A549 (cell line): ENCODE measurements around the gene ANKRD40CL. TPM values are rescaled to one million over a fixed set of nuclear protein-coding genes. Genes with fewer than 3 reads are reported as not detected.

Experiments
- ATAC-seq, 2 experiments: fragments of 200-7000 bp in 1 of 2; fragments of >200 bp in 1 of 2; cut with Nextera tagmentation in 1 of 2; cut with Tn5 transposase in 1 of 2; 3 replicates each; pipeline versions ENCODE4 v1.8.0 to v1.9.1; 2018 to 2020; ENCODE audit warnings: mild to moderate bottlenecking in 1 of 2, moderate library complexity in 1 of 2
- CTCF ChIA-PET: fragments of 300-600 bp; sonication (Branson Sonifier 250); formaldehyde crosslinking; extraction: SDS; loops from one replicate; lab custom pipeline; 2021; ENCODE audit warnings: antibody characterized with exemption, inconsistent platforms; lab: Yijun Ruan, JAX
- POLR2A ChIA-PET: fragments of 350-600 bp; formaldehyde crosslinking; extraction: SDS; loops from one replicate; lab custom pipeline; 2021; ENCODE audit warnings: antibody characterized with exemption, inconsistent platforms; lab: Yijun Ruan, JAX
- DNase-seq, 2 experiments: peaks; one replicate each; pipeline versions ENCODE4 v3.0.0 to v3.0.0-alpha.2; 2011 to 2016; ENCODE audit warnings: low read depth in 1 of 2, low spot score in 1 of 2
- FAIRE-seq: peaks from 2 replicates; lab custom pipeline; 2011; peaks lifted over from hg19 to GRCh38; lab: Jason Lieb, UNC
- H3K27ac ChIP-seq, 2 experiments: fragments of >200 bp; sonication (Bioruptor Twin); formaldehyde crosslinking; 3 replicates each; pipeline ENCODE4 v1.5.1; 2016 to 2017
- H3K4me1 ChIP-seq: fragments of >200 bp; sonication (Bioruptor Twin); formaldehyde crosslinking; 3 replicates; pipeline ENCODE4 v1.6.1; 2016
- H3K4me2 ChIP-seq: fragments of >200 bp; sonication (Bioruptor Twin); formaldehyde crosslinking; 3 replicates; pipeline ENCODE4 v1.6.1; 2016
- H3K4me3 ChIP-seq: fragments of >200 bp; sonication (Bioruptor Twin); formaldehyde crosslinking; 3 replicates; pipeline ENCODE4 v1.5.1; 2016
- H3K9me3 ChIP-seq: fragments of >200 bp; sonication (Bioruptor Twin); formaldehyde crosslinking; 3 replicates; pipeline ENCODE4 v1.6.1; 2016
- BCL3 ChIP-seq: fragments of >200 bp; sonication (Bioruptor Twin); formaldehyde crosslinking; IDR thresholded peaks from 3 replicates; pipeline ENCODE4 v1.6.1; 2016
- EHF ChIP-seq: fragments of 250-450 bp; sonication (Bioruptor Pico); IDR thresholded peaks from 2 replicates; pipeline ENCODE4 v1.5.0; 2020; ENCODE audit warnings: mild to moderate bottlenecking
- EHMT2 ChIP-seq: fragments of 200-600 bp; sonication (generic); IDR thresholded peaks from 2 replicates; pipeline ENCODE4 v1.6.1; 2016; ENCODE audit warnings: antibody characterized with exemption, low read depth, mild to moderate bottlenecking, moderate library complexity
- FOSL2 ChIP-seq, 2 experiments: fragments of 450-650 bp in 1 of 2; fragments of >200 bp in 1 of 2; sonication (Bioruptor Twin) in 1 of 2; formaldehyde crosslinking; IDR thresholded peaks; 2 replicates each; pipeline versions ENCODE4 v1.5.0 to v1.6.1; 2016 to 2020; ENCODE audit warnings: mild to moderate bottlenecking in 1 of 2, moderate library complexity in 1 of 2
- HES2 ChIP-seq: fragments of >200 bp; sonication (Bioruptor Twin); formaldehyde crosslinking; IDR thresholded peaks from 2 replicates; pipeline ENCODE4 v1.6.1; 2016
- HMGXB4 ChIP-seq: fragments of 250-450 bp; sonication (Bioruptor Pico); IDR thresholded peaks from 2 replicates; pipeline ENCODE4 v1.5.0; 2021; ENCODE audit warnings: mild to moderate bottlenecking, moderate library complexity, borderline replicate concordance
- HOXB13 ChIP-seq: fragments of 250-450 bp; sonication (Bioruptor Pico); IDR thresholded peaks from 2 replicates; pipeline ENCODE4 v1.5.0; 2020; ENCODE audit warnings: low read depth, mild to moderate bottlenecking, moderate library complexity
- JUN ChIP-seq, 2 experiments: fragments of >200 bp; sonication (Bioruptor Twin); formaldehyde crosslinking; IDR thresholded peaks; 2 replicates in 1 of 2; 3 replicates in 1 of 2; pipeline ENCODE4 v1.6.1; 2016 to 2017
- KDM1A ChIP-seq: fragments of 200-600 bp; sonication (generic); IDR thresholded peaks from 2 replicates; pipeline ENCODE4 v1.6.1; 2016; ENCODE audit warnings: low read depth, mild to moderate bottlenecking
- MAX ChIP-seq: IDR thresholded peaks from 2 replicates; pipeline ENCODE4 v1.6.1; 2012
- NPAS2 ChIP-seq: fragments of 250-450 bp; sonication (Bioruptor Pico); IDR thresholded peaks from 2 replicates; pipeline ENCODE4 v1.8.0; 2022; ENCODE audit warnings: mild to moderate bottlenecking, moderate library complexity, borderline replicate concordance
- POLR2AphosphoS2 ChIP-seq: conservative IDR thresholded peaks from 2 replicates; pipeline ENCODE4 v1.6.1; 2012; ENCODE audit warnings: low read length, improper control_type of control experiment, inconsistent platforms
- RARB ChIP-seq: fragments of 250-450 bp; sonication (Bioruptor Pico); IDR thresholded peaks from 2 replicates; pipeline ENCODE4 v1.8.0; 2021; ENCODE audit warnings: mild to moderate bottlenecking, moderate library complexity
- REST ChIP-seq: fragments of 200-600 bp; sonication (generic); IDR thresholded peaks from 2 replicates; pipeline ENCODE4 v1.6.1; 2016; ENCODE audit warnings: antibody characterized with exemption, mild to moderate bottlenecking, moderate library complexity
- RFX5 ChIP-seq: fragments of 450-650 bp; IDR thresholded peaks from 2 replicates; pipeline ENCODE4 v1.7.1; 2014; ENCODE audit warnings: antibody characterized with exemption, mild to moderate bottlenecking, moderate library complexity
- RNF2 ChIP-seq: fragments of 200-600 bp; sonication (generic); IDR thresholded peaks from 2 replicates; pipeline ENCODE4 v1.6.1; 2016; ENCODE audit warnings: low read depth, mild to moderate bottlenecking, antibody characterized with exemption, moderate library complexity, borderline replicate concordance
- SMC3 ChIP-seq: fragments of >200 bp; sonication (Bioruptor Twin); formaldehyde crosslinking; IDR thresholded peaks from 3 replicates; pipeline ENCODE4 v1.6.1; 2018; ENCODE audit warnings: inconsistent platforms
- SREBF2 ChIP-seq: fragments of 450-650 bp; IDR thresholded peaks from 2 replicates; pipeline ENCODE4 v1.6.1; 2014; ENCODE audit warnings: mild to moderate bottlenecking, moderate library complexity
- WGBS: methylation state at CpG from one replicate; pipeline ENCODE4 v1.1.6; 2017; ENCODE audit errors: missing lambda C conversion rate; 5-methylcytosine and 5-hydroxymethylcytosine counted together
- polyA plus RNA-seq, 4 experiments: library from polyadenylated mRNA; depleted of rRNA in 3 of 4; stranded (reverse); fragments of >200 nt; fragmentation: RNase III in 1 of 4; extraction: RNeasy Plus Mini Kit Qiagen cat#74134 plus additional on column Dnase treatment in 1 of 4; gene quantifications; 2 replicates in 3 of 4; 3 replicates in 1 of 4; pipeline ENCODE4 v1.2.3, GENCODE V29; 2011 to 2017

Gene ANKRD40CL
- polyA plus RNA-seq, 2 of the 4 experiments (the other 2 are of a cell fraction) = 0.13 to 0.18 TPM

- ChIA-PET POLR2A (no interaction called here), CTCF (interaction anchor here (0.6 to 11.3 kb wide), 9 partner anchors 13 to 440 kb away, joined by 3 to 103 read pairs (median 4); no protein-coding TSS in a partner anchor)
- DNase-seq = no peak
- WGBS = 79% methylated on average over 10 of the region's 10 CpGs
- Histone ChIP-seq H3K4me2 (no peak overlapping the region), H3K4me1 (peaks cover 36% of the 10 kb centered on the region), H3K9me3 (no peaks in the 10 kb centered on the region), H3K27ac (no peak overlapping the region), H3K4me3 (no peak overlapping the region)
- TF ChIP-seq EHMT2 = no peak
- no peak for TF ChIP-seq SREBF2
- TF ChIP-seq RNF2 = no peak
- TF ChIP-seq SMC3 = no peak
- no peak for TF ChIP-seq RFX5
- TF ChIP-seq FOSL2 (IDR thresholded peaks at IDR 0.05) = no peak
- TF ChIP-seq FOSL2 (CRISPR knock-in tag; IDR thresholded peaks at IDR 0.05) = no peak
- TF ChIP-seq HMGXB4 (CRISPR knock-in tag) = no peak
- TF ChIP-seq POLR2AphosphoS2 = no peak
- no peak for TF ChIP-seq HES2
- no peak for TF ChIP-seq BCL3
- TF ChIP-seq HOXB13 (CRISPR knock-in tag) = no peak
- TF ChIP-seq REST = no peak
- no peak for TF ChIP-seq RARB (CRISPR knock-in tag)
- no peak for TF ChIP-seq EHF
- no peak for TF ChIP-seq NPAS2 (CRISPR knock-in tag)
- no peak for TF ChIP-seq MAX
- TF ChIP-seq KDM1A = no peak
- no peak for TF ChIP-seq JUN (IDR thresholded peaks at IDR 0.05)
- no peak for FAIRE-seq
- ATAC-seq = no peak
These were observed 895 bp downstream of the ANKRD40CL start for GRCh38 chr17:50766222-50767023.
